HS-5 (cell line): ENCODE results near the gene KCNIP4.

ENCODE experiments used
- DNase-seq: peaks from one replicate; pipeline ENCODE4 v3.0.0-alpha.2; 2012; ENCODE audit warnings: low read depth

Gene KCNIP4

DNA sequence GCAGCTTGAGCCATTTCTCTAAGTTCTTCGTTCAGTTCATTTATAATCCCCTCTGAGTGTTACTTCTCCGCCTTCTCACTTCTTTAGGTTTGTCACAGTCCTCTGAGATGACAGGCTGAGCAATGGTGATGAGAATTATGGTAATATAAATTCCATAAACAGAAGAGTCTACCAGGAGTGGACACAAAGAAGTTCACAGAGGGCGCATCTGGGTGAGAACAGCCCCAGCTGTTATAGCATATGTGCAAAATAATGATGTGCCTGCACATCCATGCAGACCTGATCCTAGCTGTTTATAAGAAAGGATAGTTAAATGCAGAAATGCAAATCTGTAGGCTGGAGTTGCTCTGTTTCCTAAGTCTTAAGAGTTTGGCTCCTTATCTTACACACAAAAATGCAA lies 377.5 kb downstream of the KCNIP4 start:
- no peak for DNase-seq

DNA sequence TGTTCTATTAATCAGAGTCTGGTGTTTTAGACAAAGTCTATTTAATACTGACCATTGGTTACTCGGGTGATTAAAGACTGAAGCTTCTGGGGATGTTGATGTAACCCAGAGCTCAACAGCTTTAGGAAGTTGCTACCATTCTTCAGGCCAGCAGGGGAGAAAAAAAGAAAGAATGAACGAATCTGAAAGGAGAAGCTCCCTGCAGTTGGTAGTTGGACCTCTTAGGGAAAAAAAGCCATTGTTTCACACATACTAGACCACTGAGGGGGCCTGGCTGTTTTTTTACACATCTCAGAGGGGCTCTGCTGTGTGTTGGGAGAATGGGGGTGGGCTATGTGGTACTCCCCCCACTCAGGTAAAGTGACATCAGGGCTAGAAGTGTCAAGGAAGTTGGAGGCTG lies 378.9 kb downstream of the KCNIP4 start:
- DNase-seq, result no peak

DNA sequence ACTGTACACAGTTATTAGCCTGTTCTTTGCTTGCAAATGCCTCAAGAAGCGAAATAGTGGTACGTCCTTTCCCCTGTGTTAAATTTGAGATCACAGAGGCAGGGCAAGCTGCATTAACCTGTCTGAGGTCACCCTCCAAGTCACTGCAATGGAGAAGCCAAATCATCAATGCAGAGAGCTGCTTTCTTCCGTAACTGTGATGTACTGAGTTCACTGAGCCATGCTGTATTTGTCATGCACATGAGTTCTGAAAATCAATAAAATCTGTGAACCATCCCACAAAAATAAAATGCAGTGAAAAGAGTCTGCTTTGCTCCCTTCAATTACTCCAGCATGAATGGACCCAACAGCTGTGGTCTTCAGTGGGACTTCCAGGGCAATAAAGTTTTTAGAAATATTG lies 393.5 kb downstream of the KCNIP4 start:
- DNase-seq, result no peak

DNA sequence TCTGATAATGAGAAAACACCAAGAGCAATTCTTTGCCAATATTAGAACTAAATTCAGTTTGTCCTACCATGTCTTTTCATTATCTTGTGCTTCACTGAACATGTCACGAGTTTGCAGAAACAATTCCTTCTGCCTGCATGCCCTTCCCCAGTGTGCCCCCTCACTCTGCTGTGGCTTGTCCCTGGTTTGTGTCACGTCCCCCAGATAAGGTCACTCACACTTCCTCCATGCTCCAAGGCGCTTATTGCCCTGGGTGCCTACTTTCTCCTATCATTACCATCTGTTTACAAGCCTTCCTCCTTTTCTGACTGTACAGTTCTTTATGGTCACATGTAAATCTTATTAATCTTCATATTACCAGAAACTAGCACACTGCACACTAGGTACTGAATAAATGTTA lies 394.1 kb downstream of the KCNIP4 start:
- no peak for DNase-seq

DNA sequence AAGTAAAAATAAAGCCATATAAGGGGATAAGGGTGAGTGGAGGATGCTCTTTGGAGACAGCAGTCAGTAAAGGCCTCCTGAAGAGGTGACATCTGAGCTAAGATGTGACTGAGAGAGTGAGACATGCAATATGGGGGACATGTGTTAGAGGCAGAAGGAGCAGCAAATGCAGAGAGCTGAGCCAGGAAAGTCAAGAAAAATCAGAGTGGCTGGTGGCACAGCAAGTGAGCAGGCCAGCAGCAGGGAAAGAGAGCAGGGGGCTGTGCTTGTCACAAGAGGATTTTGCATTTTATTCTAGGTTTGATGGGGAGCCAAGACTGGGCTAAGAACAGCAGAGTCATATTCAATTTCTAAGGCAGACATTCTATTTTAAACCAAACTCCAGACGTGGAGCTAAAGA lies 394.5 kb downstream of the KCNIP4 start:
- no peak for DNase-seq

DNA sequence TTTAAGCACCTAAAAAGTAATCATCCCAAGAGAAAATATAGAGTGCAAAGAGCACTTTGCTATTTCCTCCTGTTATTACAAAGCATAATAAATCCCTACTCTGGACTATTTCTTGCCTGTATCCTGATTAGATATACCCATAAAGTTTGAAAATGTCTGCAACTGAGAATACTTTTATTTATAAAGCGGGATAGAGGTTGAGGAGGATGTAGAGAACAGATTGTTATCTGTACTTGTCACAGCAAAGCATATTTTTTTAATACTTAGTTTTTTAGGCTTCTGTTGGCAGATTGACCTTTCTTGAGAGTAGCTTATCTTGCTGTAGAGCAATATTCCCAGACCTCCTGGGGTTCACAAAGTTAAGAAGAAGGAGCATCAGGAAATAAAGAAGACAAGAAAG lies 396.1 kb downstream of the KCNIP4 start:
- no peak for DNase-seq

DNA sequence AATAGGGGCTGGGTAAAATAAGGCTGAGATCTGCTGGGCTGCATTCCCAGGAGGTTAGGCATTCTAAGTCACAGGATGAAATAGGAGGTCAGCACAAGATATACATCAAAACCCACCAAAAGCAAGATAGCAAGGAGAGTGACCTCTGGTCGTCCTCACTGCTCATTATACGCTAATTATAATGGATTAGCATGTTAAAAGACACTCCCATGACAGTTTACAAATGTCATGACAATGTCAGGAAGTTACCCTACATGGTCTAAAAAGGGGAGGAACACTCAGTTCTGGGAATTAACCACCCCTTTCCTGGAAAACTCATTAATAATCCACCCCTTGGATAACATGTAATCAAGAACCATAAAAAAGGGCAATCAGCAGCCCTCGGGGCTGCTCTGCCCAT lies 403.6 kb downstream of the KCNIP4 start:
- DNase-seq, result no peak

DNA sequence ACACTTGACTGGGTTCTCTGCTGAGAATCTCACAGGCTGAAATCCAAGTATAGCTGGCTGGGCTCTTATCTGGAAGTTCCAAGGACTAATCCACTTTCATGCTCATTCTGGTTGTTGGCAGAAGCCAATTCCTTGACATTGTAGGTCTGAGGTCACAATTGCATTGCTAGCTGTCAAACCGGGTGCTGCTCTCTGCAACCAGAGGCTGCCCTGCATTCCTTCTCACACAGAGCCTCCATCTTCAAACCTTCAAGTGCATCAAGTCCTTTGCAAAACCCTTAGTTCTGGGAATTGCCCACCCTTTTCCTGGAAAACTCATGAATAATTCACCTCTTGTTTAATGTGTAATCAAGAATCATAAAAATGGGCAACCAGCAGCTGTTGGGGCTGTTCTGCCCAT lies 404.2 kb downstream of the KCNIP4 start:
- DNase-seq, result no peak

DNA sequence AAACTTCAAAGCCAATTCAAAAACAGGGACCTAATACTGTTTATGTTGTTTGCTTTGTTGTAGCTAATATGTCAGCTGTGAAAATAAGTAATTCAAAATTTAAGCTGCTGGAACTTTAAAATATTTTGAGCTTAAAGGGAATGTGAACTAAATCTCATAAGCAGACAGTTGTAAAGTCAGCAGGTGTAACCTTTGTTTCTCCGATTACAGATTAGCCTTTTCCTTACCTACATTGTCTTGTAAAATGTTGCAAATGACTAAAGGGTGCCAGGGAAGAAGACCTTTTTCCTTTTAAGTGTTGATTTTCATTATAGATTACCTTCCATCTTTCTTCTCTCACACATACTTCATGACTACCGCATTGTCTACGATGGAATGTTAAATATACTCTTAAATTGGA lies 405.1 kb downstream of the KCNIP4 start:
- no peak for DNase-seq

DNA sequence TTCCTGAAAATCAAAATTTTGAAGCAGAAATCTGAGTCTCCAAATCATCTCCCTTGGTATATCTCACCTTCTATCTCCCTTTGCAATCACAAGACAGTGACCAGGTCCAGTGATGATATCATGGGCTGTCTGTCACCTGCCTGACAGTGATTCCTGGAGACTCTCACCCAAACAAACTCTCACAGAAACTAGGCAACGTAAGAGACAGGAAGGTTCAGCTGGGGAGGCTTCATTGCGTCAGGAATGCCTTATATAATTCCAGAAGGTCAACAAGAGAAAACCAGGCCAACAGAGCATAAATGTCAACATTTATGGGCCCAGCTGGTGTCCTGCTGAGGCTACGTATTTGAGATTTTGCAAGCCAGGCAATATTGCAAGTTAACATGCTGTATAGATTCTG lies 412.7 kb downstream of the KCNIP4 start:
- DNase-seq, result no peak

DNA sequence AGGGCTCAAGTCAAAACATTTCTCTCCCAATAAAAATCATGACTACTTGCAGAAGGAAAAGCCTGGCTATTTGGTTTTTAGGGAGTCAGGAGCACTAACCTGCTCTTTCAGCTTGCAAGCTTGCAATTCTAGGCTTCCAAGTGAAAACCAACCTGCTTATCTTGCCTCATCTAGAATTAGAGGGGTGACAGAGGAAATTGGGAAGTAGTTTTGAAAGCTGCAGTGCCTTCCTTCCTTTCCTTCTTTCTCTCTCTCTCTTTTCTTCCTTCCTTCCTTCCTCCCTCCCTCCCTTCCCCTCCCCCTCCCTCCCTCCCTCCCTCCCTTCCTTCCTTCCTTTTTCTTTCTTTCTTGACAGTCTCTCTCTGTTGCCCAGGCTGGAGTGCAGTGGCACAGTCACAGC lies 417.5 kb downstream of the KCNIP4 start:
- no peak for DNase-seq

DNA sequence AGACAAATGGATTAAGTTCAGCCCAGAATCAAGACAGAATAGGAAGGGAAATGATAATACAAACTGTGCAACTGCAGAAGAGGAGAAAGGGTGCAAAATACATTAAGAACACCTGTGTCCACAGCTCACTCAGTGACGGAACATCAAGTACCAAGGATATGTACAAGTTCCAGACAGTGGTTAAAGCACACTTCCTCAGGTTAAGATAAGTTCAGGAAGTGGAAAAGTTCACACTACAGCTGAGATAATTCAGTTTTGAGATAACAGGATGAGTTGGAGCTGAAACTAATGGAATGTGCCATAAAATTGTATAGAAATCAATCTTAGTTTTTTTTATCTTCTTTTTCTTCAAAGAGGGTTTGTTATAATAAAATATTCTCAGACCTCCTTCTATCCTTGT lies 419.4 kb downstream of the KCNIP4 start:
- DNase-seq, result no peak

DNA sequence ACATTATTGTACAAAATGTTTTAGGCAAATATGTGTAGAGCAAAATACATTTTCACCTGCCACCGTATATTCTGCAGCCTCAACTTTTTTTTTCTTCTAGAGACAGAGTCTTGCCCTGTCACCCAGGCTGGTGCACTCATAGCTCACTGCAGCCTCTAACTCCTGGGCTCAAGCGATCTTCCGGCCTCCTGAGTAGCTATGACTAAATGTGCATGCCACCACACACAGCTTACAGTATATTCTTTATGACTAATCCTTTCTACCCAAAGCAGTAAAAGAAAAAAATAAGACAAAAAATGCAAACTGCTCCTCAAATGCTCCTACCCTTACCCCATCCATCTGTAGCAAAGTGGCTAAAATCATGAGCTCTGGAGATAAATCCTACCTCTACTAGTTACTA lies 426.3 kb downstream of the KCNIP4 start:
- DNase-seq, result no peak

DNA sequence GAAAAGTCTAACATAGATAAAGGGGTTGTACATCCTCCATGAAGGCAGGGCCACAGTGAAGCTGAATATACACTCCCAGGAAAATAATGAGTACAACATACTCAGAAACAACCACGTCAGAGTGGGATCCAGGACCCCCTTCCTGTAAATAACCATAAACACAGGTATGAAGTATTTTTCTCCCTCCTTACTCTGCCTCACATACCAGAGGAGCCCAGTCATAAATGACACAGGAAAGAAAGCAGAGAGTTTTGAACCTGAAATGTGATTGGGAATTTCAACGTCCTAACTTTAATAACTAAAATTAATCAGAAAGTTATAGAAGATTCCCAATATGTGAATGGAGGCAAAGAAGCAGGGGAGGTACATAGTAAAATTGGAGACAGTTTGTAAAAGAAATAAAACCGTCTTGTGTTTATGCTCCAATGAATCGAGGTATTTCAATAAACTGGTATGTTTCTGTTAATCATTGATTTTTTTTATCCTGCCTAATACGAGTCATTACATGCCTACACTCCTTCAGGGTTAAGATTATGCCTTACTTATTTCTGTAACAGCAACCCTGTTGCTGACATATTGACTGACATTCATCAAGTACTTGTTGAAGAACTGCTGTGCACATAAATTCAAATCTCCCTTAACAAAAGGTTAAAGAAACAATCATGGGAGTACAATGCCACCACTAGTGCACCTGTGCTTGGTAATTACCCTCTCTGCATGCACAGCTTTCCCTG lies 431.3 kb downstream of the KCNIP4 start:
- no peak for DNase-seq

DNA sequence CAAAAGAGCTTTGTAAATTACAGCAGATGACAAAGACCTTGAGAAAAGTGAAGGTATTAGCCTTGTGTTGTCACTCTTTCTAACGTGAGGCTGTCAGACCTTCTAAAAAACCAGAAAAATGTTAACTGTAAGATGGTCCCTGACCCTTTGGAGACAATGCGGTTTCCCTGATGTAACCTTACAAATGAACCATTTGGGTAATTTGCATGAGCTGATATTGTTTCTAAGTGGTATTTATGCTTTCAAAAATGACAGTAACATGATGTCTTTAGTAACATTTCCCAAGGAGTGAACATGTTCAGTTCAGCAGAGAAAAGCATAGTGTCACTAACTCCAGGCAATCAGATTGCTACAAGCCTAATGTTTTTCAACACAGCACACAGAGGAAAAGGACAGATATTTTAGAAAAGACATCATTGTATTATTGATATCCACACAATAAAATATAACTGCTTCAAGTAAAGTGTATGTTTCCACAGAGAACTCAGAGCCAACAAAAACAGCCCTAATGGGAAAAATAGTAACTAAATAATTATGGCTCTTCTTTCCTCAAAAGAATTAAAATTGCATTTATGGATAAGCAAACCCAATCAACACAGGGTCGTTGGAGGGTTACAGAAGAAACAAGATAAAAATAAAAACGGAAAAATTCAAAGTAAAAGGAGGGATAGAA lies 434.4 kb downstream of the KCNIP4 start:
- no peak for DNase-seq

DNA sequence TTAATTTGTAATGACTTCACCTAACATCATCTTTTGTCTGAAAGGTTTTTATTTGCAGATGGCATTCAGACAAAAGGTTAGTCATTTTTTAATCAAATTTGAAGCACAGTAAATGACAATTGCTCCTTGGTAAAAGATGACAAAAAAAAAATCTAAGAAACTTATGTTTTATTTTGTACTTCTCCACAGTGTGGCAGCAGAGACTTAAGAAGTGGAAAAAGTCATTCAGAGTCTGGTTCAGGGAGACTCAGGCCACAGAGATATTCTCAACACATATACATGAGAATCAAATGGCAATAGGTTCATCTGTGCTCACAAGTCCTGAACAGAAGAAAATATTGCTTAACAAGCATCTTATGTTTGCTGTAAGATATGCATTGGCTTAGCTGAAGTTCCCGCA lies 436.2 kb downstream of the KCNIP4 start:
- peak; percentile 11 for DNase-seq

DNA sequence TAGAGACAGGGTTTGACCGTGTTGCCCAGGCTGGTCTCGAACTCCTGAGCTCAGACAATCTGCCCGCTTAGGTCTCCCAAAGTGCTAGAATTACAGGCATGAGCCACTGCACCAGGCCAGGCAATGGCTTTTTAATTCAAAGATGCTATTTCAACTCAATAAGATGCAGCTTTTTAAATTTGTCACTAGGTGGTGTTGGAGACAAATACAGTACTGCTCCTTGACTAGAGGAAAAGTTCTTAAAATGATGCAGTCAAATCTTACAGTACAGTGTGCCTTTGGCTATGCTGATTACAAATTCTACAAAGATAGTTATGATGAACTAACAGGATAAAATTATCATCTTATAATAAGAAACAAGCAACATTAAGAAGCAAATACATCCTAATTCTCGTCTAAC lies 441.1 kb downstream of the KCNIP4 start:
- no peak for DNase-seq

DNA sequence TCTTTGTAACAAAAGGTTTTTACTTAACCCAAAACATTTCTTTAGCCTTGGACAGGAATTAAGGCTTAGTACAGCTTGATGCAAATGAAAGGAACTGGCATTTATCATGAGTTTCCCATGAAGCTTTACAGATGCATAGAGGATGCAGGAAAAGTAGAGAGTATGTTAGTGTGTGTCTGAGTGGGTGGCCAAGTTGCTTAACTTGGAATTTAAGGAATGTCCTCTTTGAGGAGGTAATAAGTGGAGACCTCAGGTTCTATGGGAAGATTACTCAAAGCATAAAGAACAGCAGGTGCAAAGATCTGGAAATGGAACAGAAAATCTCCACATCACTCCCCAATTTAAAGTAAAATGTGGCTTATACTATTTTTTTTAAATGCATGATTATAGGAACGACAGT lies 457.9 kb downstream of the KCNIP4 start:
- DNase-seq, result no peak

DNA sequence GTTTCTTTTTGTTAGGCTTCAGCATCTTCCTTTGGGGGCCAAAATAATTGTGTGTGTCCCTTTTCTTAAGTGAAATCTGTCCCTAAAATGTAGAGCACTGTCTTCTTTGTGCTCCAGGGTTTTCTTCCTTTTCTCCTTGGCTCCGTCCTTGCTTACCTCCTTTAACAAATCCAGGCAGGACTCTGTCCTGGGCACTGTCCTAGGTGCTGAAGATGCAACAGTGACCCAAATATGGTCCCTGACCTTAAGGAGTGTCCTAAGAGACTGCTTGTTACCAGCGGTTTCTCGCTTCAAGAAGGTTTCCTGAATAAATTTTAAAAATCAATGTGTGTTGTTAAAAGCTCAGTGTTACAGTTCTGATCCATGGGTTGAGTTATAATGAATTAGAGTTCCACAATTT lies 471.8 kb downstream of the KCNIP4 start:
- no peak for DNase-seq

DNA sequence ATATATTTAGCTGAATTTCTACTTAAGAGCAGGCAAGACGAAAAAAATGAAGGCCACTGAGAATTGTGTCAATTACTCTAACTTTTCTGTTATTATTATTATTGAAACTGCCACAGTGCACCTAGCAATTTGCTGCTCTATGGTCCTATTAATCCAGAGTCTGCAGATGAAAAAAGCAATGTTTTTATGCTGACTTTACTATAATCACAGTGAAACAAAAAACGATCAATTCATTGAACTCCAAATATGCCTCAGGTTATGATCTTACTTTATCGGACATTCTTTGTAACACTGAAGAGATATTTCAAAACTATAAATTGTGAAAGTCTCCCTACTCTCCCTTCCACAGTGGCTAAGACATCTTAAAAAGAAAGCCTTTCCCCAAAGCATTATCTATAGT lies 474.4 kb downstream of the KCNIP4 start:
- no peak for DNase-seq

DNA sequence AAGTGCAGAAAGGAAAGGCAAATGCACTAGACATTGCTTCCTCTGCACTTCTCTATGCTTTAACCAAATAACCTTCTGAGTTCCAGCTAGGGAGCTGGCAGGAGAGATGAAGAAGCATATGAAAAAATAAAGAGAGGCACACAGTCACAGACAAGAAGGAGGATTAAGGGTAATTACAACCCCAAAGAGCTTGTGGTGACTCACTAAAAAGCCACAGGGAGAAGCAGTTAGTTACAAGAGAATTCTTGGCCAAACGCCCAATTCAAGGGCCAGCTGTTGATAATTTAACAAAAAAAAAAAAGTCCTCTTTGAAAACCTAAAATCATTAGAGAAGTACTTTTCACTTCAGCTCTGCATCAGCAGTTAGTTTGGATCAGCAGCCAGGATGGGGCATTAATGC lies 478.0 kb downstream of the KCNIP4 start:
- DNase-seq, result peak; percentile 59

DNA sequence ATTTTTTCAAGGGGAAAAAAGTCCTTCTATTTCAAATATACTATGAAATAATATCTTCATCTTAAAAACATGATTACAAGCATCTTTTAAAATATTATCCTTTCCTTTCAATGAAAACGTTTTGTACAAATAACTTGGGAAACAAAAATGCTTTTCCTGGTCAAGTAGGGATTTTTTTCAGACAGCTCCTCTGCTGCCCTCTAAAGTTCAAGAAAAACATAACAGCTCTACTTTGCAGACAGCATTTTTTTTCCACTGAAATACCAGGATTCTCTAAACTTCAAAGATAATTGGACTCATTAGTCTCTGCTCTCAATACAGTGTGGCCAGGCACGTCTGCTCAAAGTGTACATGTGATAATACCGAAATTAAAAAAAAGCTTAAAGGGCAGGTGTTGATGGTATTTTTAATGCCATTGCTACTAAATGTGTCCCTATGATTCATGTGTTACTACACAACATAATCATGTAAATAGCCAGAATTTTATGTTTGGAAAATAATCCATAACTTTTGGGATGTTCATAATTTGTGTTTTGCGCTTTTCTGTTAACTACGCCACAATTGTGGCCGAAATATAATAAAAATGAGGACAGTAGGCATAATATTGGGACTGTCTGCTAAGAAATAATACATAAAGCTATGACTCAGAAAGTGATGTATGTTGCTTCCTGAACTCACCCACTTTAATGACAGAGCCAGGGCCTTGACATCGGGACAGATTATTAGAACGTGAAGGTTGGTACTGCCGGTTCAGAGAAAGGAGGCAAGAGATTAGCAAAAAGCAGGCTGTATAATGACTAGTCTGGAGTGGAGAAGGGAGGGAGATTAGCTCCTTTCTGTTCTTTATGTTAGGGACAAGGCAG lies 478.9 kb downstream of the KCNIP4 start:
- no peak for DNase-seq

DNA sequence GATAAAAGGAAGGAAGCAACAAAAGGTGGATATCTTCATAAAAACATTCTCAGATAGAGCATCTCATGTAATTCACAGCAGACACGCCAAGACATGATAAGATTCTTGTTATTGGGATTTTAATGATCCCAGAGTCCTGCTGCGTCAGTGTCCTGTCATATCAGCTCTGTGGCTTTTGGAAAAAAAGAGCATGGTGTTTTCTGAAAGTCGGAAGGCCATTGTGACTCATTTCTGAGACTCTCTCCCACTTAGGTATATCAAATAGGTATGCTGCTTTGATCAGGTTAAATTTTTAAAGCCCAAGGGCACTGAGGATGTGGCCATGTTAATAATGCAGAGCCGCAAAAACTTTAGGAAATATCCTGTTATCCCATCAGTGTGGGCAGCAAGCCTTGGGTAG lies 481.0 kb downstream of the KCNIP4 start:
- DNase-seq, result no peak
